ENCODE measurements around the gene PHF19.

Gene PHF19

GRCh38 chr9:120876842-120877240 is at the start of gene PHF19:
Gene PHF19 (minus strand): TSS chr9:120877188. CDS start chr9:120874741, 2,447 bp downstream.
- TF ChIP-seq CTCF (conservative IDR thresholded peaks at IDR 0.05; ENCODE audit: low read depth): no peak
- POLR2A ChIA-PET (ENCODE audit: low non-redundant PET): interaction anchor here (0.6 to 1.4 kb wide), 2 partner anchors 20 to 84 kb away, joined by 3 to 6 read pairs; partner anchors contain the start of gene FBXW2
- peak; percentile 83 for DNase-seq (ENCODE audit: low spot score)
- H3K27ac ChIP-seq: peak within 1 kb of the TSS; percentile 100
- CTCF ChIA-PET: interaction anchor here (1.0 kb wide), 1 partner anchor 60 kb away, joined by 4 read pairs; no protein-coding TSS in a partner anchor

- TF ChIP-seq CTCF (conservative IDR thresholded peaks at IDR 0.05; ENCODE audit: low read depth): no peak
- CTCF ChIA-PET: interaction anchor here (1.0 kb wide), 1 partner anchor 9 kb away, joined by 3 read pairs; no protein-coding TSS in a partner anchor
- no peak for DNase-seq (ENCODE audit: low spot score)
- POLR2A ChIA-PET (ENCODE audit: low non-redundant PET): no interaction called here
- peak within 1 kb of the TSS; percentile 30 for H3K27ac ChIP-seq
Measured at GRCh38 chr9:120926397-120926928, 49.5 kb upstream of the PHF19 start, which contains the start of gene TRAF1. Gene TRAF1 (minus strand): TSS chr9:120926796. CDS start chr9:120926075, 721 bp downstream.

GRCh38 chr9:120925535-120926396 is 48.8 kb upstream of the PHF19 start:
- ChIA-PET CTCF (interaction anchor here (1.0 kb wide), 1 partner anchor 9 kb away, joined by 3 read pairs; no protein-coding TSS in a partner anchor), POLR2A (ENCODE audit: low non-redundant PET) (no interaction called here)
- no peak for TF ChIP-seq CTCF (conservative IDR thresholded peaks at IDR 0.05; ENCODE audit: low read depth)
- peak; percentile 42 for DNase-seq (ENCODE audit: low spot score)
- H3K27ac ChIP-seq: peak overlapping the region; percentile 30

- H3K27ac ChIP-seq: 0 out of 2 replicates have a peak overlapping the region, but pooled peaks have one; percentile 0
- DNase-seq (ENCODE audit: low spot score): no peak
- CTCF ChIA-PET: interaction anchor here (0.7 kb wide), 1 partner anchor 47 kb away, joined by 3 read pairs; no protein-coding TSS in a partner anchor
- no peak for TF ChIP-seq CTCF (conservative IDR thresholded peaks at IDR 0.05; ENCODE audit: low read depth)
- POLR2A ChIA-PET (ENCODE audit: low non-redundant PET): no interaction called here
Measured at GRCh38 chr9:120924698-120925534, 47.9 kb upstream of the PHF19 start.

- POLR2A ChIA-PET (ENCODE audit: low non-redundant PET): no interaction called here
- CTCF ChIA-PET: interaction anchor here (0.5 to 0.7 kb wide), 2 partner anchors 15 to 162 kb away, joined by 3 read pairs; no protein-coding TSS in a partner anchor
Measured at GRCh38 chr9:120923620-120924328, 46.8 kb upstream of the PHF19 start.

More at GRCh38 chr9:120923620-120924328, 46.8 kb upstream of the PHF19 start:
- no peak for TF ChIP-seq CTCF (conservative IDR thresholded peaks at IDR 0.05; ENCODE audit: low read depth)
- H3K27ac ChIP-seq: no peak overlapping the region
- no peak for DNase-seq (ENCODE audit: low spot score)

Data from RWPE1 (cell line).